BJ (cell line): ENCODE results near the gene ZNF570. TPM values are rescaled to one million over a fixed set of nuclear protein-coding genes. Genes with fewer than 3 reads are reported as not detected.

Experiments
- CTCF ChIA-PET: fragments of 350-600 bp; formaldehyde crosslinking; extraction: SDS; loops from one replicate; lab custom pipeline; 2021; ENCODE audit warnings: antibody characterized with exemption, inconsistent platforms; lab: Yijun Ruan, JAX
- POLR2A ChIA-PET: fragments of 300-600 bp; sonication (Branson Sonifier 250); formaldehyde crosslinking; extraction: SDS; loops from one replicate; lab custom pipeline; 2021; ENCODE audit warnings: antibody characterized with exemption; lab: Charles Lee
- DNase-seq: peaks from one replicate; pipeline ENCODE4 v3.0.0-alpha.2; 2011; ENCODE audit warnings: low read depth
- H3K27me3 ChIP-seq: 2 replicates; pipeline ENCODE4 v1.6.0; 2011; ENCODE audit warnings: low read length; ENCODE audit not compliant: control insufficient read depth, insufficient read depth
- H3K36me3 ChIP-seq: 2 replicates; pipeline ENCODE4 v1.5.1; 2011; ENCODE audit warnings: low read length; ENCODE audit not compliant: control insufficient read depth, insufficient read depth
- H3K4me3 ChIP-seq: 2 replicates; pipeline ENCODE4 v1.5.1; 2011; ENCODE audit warnings: low read depth, mild to moderate bottlenecking, control low read depth, low read length
- polyA plus RNA-seq: library from polyadenylated mRNA; depleted of rRNA; stranded (reverse); fragments of >200 nt; gene quantifications from 2 replicates; pipeline ENCODE4 v1.2.3, GENCODE V29; 2011; rRNA removed
- TF ChIP-seq, protein P1 (sequence below): IDR thresholded peaks from 2 replicates; pipeline ENCODE4 v1.5.1; 2011; ENCODE audit warnings: low read depth, mild to moderate bottlenecking, control low read depth, inconsistent platforms, low read length, moderate library complexity; ENCODE audit not compliant: insufficient read depth

Gene ZNF570
- polyA plus RNA-seq, 1 experiment, result 1.4 TPM

GRCh38 chr19:37511821-37512220 lies 42.7 kb downstream of the ZNF570 start:
- no peaks in the 10 kb centered on the region for H3K27me3 ChIP-seq
- POLR2A ChIA-PET, result no interaction called here
- CTCF ChIA-PET, result no interaction called here
- no peak overlapping the region for H3K4me3 ChIP-seq
- DNase-seq, result no peak
- no peaks in the 10 kb centered on the region for H3K36me3 ChIP-seq
- TF ChIP-seq, protein P1, sequence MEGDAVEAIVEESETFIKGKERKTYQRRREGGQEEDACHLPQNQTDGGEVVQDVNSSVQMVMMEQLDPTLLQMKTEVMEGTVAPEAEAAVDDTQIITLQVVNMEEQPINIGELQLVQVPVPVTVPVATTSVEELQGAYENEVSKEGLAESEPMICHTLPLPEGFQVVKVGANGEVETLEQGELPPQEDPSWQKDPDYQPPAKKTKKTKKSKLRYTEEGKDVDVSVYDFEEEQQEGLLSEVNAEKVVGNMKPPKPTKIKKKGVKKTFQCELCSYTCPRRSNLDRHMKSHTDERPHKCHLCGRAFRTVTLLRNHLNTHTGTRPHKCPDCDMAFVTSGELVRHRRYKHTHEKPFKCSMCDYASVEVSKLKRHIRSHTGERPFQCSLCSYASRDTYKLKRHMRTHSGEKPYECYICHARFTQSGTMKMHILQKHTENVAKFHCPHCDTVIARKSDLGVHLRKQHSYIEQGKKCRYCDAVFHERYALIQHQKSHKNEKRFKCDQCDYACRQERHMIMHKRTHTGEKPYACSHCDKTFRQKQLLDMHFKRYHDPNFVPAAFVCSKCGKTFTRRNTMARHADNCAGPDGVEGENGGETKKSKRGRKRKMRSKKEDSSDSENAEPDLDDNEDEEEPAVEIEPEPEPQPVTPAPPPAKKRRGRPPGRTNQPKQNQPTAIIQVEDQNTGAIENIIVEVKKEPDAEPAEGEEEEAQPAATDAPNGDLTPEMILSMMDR, result no peak

DNA sequence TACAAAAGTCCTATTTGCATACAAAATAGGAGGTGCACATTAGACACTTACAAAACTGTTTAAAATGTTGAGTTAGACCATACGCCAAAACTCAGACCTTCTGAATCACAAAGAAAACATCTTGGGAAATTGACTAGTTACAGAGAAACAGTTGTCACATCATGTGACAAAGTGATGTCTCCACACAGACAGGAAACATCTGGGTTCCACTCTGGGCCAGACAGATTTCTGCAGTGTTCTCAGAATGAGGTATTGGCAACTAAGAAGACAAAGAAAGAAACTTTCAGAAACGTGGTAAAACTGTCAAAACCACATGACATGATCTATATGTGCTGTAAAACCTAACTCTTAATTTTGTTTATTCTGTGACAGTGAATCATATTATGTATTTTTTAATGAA lies 44.2 kb downstream of the ZNF570 start:
- CTCF ChIA-PET, result interaction anchor here (0.6 kb wide), 1 partner anchor 19 kb away, joined by 5 read pairs; no protein-coding TSS in a partner anchor
- Histone ChIP-seq H3K4me3 (no peak overlapping the region), H3K27me3 (no peaks in the 10 kb centered on the region), H3K36me3 (no peaks in the 10 kb centered on the region)
- no peak for DNase-seq
- POLR2A ChIA-PET, result no interaction called here
- TF ChIP-seq, protein P1, result no peak

- ChIA-PET CTCF (no interaction called here), POLR2A (no interaction called here)
- H3K27me3 ChIP-seq, result no peaks in the 10 kb centered on the region
- H3K36me3 ChIP-seq, result no peaks in the 10 kb centered on the region
- H3K4me3 ChIP-seq, result no peak overlapping the region
- no peak for DNase-seq
- TF ChIP-seq, protein P1, result no peak
Observed at GRCh38 chr19:37519890-37520289, 50.7 kb downstream of the ZNF570 start.

DNA sequence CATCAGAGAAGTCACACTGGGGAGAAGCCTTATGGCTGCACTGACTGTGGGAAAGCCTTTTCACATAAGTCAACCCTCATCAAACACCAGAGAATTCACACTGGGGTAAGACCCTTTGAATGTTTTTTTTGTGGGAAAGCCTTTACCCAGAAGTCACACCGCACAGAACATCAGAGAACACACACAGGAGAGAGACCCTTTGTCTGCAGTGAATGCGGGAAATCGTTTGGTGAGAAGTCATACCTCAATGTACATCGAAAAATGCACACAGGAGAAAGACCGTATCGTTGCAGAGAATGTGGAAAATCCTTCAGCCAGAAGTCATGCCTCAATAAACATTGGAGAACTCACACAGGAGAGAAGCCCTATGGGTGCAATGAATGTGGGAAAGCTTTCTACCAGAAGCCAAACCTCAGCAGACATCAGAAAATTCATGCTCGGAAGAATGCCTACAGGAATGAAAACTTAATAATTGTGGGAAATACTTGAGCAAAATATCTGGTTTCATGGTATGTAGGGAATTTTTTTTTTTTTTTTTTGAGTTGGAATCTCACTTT lies 68.3 kb downstream of the ZNF570 start:
- TF ChIP-seq, protein P1, result no peak
- Histone ChIP-seq H3K36me3 (peaks cover 1% of the 10 kb centered on the region), H3K27me3 (no peaks in the 10 kb centered on the region), H3K4me3 (no peak overlapping the region)
- no peak for DNase-seq
- ChIA-PET POLR2A (no interaction called here), CTCF (no interaction called here)

Other genes with a start within 250 kb of the ZNF570 start
- 1.9 and 3.1 TPM in 2 replicates for gene ZNF527, start 98.3 kb upstream of the ZNF570 start, polyA plus RNA-seq
- gene ZNF569, start 1.9 kb upstream of the ZNF570 start, polyA plus RNA-seq, result 2.1 and 3.1 TPM in 2 replicates
- 1.1 TPM in 2 replicates for gene ZNF793, start 37.6 kb downstream of the ZNF570 start, polyA plus RNA-seq
- gene ZNF571, start 125.4 kb downstream of the ZNF570 start, polyA plus RNA-seq, result 1.0 and 1.3 TPM in 2 replicates
- 0.58 and 0.65 TPM in 2 replicates for gene ZNF540, start 125.5 kb downstream of the ZNF570 start, polyA plus RNA-seq
- gene ZFP30, start 186.1 kb downstream of the ZNF570 start, polyA plus RNA-seq, result 3.9 and 5.1 TPM in 2 replicates